ENCODE data around the gene SLC1A3.

- TF ChIP-seq CTCF (IDR thresholded peaks at IDR 0.05 in 2 of 3, conservative IDR thresholded peaks at IDR 0.05 in 1 of 3; ENCODE audit: control insufficient read depth in 2 of 3, extremely low read depth in 1 of 3, insufficient read depth in 1 of 3, low read depth in 3 of 3, low read length in 3 of 3) (no peak), YY1 (IDR thresholded peaks at IDR 0.05; ENCODE audit: low read depth, low read length) (no peak)
Measured at GRCh38 chr5:36606036-36606427, 374 bp upstream of the SLC1A3 start.
